Osteoblast (primary cell): Measurements from ENCODE around the gene ZNF513. TPM values are rescaled to one million over a fixed set of nuclear protein-coding genes. Genes with fewer than 3 reads are reported as not detected.
A peak's percentile ranks its signal among the peaks of the same experiment; 100 is the strongest.

ENCODE experiments used
- DNase-seq: peaks from one replicate; pipeline ENCODE4 v3.0.0; 2011; ENCODE audit warnings: low spot score, mixed read lengths; ENCODE audit not compliant: insufficient read length; ENCODE audit errors: missing footprints
- H2AFZ ChIP-seq: 2 replicates; pipeline ENCODE4 v1.6.0; 2011; ENCODE audit warnings: mild to moderate bottlenecking, low read length
- H3K27ac ChIP-seq: 2 replicates; pipeline ENCODE4 v1.5.1; 2011; ENCODE audit warnings: mild to moderate bottlenecking, low read depth, low read length, moderate library complexity
- H3K27me3 ChIP-seq: 2 replicates; pipeline ENCODE4 v1.6.0; 2012; ENCODE audit warnings: mild to moderate bottlenecking, control low read depth, inconsistent platforms, low read length, moderate library complexity; ENCODE audit not compliant: insufficient read depth
- H3K36me3 ChIP-seq: 2 replicates; pipeline ENCODE4 v1.5.1; 2011; ENCODE audit warnings: mild to moderate bottlenecking, low read length, control low read depth, moderate library complexity; ENCODE audit not compliant: insufficient read depth
- H3K4me1 ChIP-seq: 2 replicates; pipeline ENCODE4 v1.5.1; 2011; ENCODE audit warnings: mild to moderate bottlenecking, low read length, control low read depth, moderate library complexity; ENCODE audit not compliant: insufficient read depth
- H3K4me2 ChIP-seq: 2 replicates; pipeline ENCODE4 v1.6.0; 2011; ENCODE audit warnings: mild to moderate bottlenecking, low read length; ENCODE audit not compliant: insufficient read depth
- H3K4me3 ChIP-seq: fragments of 200-600 bp; sonication (generic); 3 replicates; pipeline ENCODE4 v1.5.1; 2012; ENCODE audit warnings: mild to moderate bottlenecking, low read length, inconsistent platforms; ENCODE audit not compliant: insufficient read depth
- H3K79me2 ChIP-seq: 2 replicates; pipeline ENCODE4 v1.6.0; 2012; ENCODE audit warnings: mild to moderate bottlenecking, low read length, control low read depth, inconsistent platforms; ENCODE audit not compliant: insufficient read depth
- H3K9me3 ChIP-seq: 2 replicates; pipeline ENCODE4 v1.5.1; 2011; ENCODE audit warnings: low read depth, low read length, control low read depth
- H4K20me1 ChIP-seq: 2 replicates; pipeline ENCODE4 v1.6.0; 2012; ENCODE audit warnings: mild to moderate bottlenecking, low read length, control low read depth; ENCODE audit not compliant: insufficient read depth
- CTCF ChIP-seq: IDR thresholded peaks from 2 replicates; pipeline ENCODE4 v1.5.1; 2011; ENCODE audit warnings: mild to moderate bottlenecking, low read depth, low read length, moderate library complexity; ENCODE audit errors: extremely low read depth
- total RNA-seq: library from RNA; depleted of rRNA; stranded (reverse); fragments of >200 nt; gene quantifications from 2 replicates; pipeline ENCODE4 v1.2.3, GENCODE V29; 2012

Gene ZNF513
- total RNA-seq, 1 donor: 8.3 TPM

- Histone ChIP-seq H3K4me2 (peak overlapping the region; percentile 99), H3K4me1 (peaks cover 14% of the 10 kb centered on the region), H3K27me3 (no peaks in the 10 kb centered on the region), H3K79me2 (peaks cover 43% of the 10 kb centered on the region), H3K4me3 (peak overlapping the region; percentile 90), H3K27ac (peak overlapping the region; percentile 89), H2AFZ (no peak overlapping the region), H3K9me3 (no peaks in the 10 kb centered on the region), H4K20me1 (peaks cover 15% of the 10 kb centered on the region), H3K36me3 (peaks cover 74% of the 10 kb centered on the region)
- DNase-seq: peak; percentile 62
- no peak for TF ChIP-seq CTCF
Measured at GRCh38 chr2:27379836-27380625, 503 bp downstream of the ZNF513 start.

GRCh38 chr2:27379383-27379835, 1.1 kb downstream of the ZNF513 start:
- H3K36me3 ChIP-seq: peaks cover 74% of the 10 kb centered on the region
- no peaks in the 10 kb centered on the region for H3K9me3 ChIP-seq
- no peak for TF ChIP-seq CTCF
- peaks cover 49% of the 10 kb centered on the region for H3K79me2 ChIP-seq
- no peak overlapping the region for H2AFZ ChIP-seq
- H3K4me1 ChIP-seq: peaks cover 14% of the 10 kb centered on the region
- peak overlapping the region; percentile 89 for H3K27ac ChIP-seq
- no peaks in the 10 kb centered on the region for H3K27me3 ChIP-seq
- H3K4me3 ChIP-seq: peak overlapping the region; percentile 90
- peak overlapping the region; percentile 99 for H3K4me2 ChIP-seq
- no peak for DNase-seq
- H4K20me1 ChIP-seq: peaks cover 15% of the 10 kb centered on the region

GRCh38 chr2:27378809-27379290, 1.7 kb downstream of the ZNF513 start:
- peak overlapping the region; percentile 89 for H3K27ac ChIP-seq
- no peak overlapping the region for H2AFZ ChIP-seq
- no peak for TF ChIP-seq CTCF
- H4K20me1 ChIP-seq: peaks cover 15% of the 10 kb centered on the region
- H3K9me3 ChIP-seq: no peaks in the 10 kb centered on the region
- peaks cover 76% of the 10 kb centered on the region for H3K36me3 ChIP-seq
- DNase-seq: peak; percentile 74
- peaks cover 53% of the 10 kb centered on the region for H3K79me2 ChIP-seq
- peak overlapping the region; percentile 90 for H3K4me3 ChIP-seq
- peaks cover 14% of the 10 kb centered on the region for H3K4me1 ChIP-seq
- no peaks in the 10 kb centered on the region for H3K27me3 ChIP-seq
- H3K4me2 ChIP-seq: peak overlapping the region; percentile 99

- Histone ChIP-seq H3K27ac (peak overlapping the region; percentile 17), H3K9me3 (no peaks in the 10 kb centered on the region), H3K4me3 (no peak overlapping the region), H3K36me3 (peaks cover 76% of the 10 kb centered on the region), H4K20me1 (peaks cover 15% of the 10 kb centered on the region), H3K4me1 (peaks cover 14% of the 10 kb centered on the region), H2AFZ (no peak overlapping the region), H3K79me2 (peaks cover 59% of the 10 kb centered on the region), H3K4me2 (no peak overlapping the region), H3K27me3 (no peaks in the 10 kb centered on the region)
- no peak for DNase-seq
- peak; percentile 38 for TF ChIP-seq CTCF
Measured at GRCh38 chr2:27378096-27378808, 2.3 kb downstream of the ZNF513 start.
